ENCODE measurements around the gene CAV2. TPM values are rescaled to one million over a fixed set of nuclear protein-coding genes. Genes with fewer than 3 reads are reported as not detected.

CAV2 gene
- total and polyA plus RNA-seq, 9 of the 15 experiments (the other 6 are each of a cell fraction or from before 2014, with no cell fraction given), result 16.1 to 137 (median 38.3) TPM

GRCh38 chr7:116511552-116512519, 12.3 kb downstream of the CAV2 start (continued):
- TF ChIP-seq REST (IDR thresholded peaks at IDR 0.05; ENCODE audit: borderline replicate concordance) (0 out of 2 replicates have a peak, but pooled peaks have one; percentile 12), REST (CRISPR knock-in tag; IDR thresholded peaks at IDR 0.05; ENCODE audit: low read depth) (no peak), BHLHE40 (IDR thresholded peaks at IDR 0.05; ENCODE audit: low read length) (0 out of 2 replicates have a peak, but pooled peaks have one; percentile 48), CC2D1A (IDR thresholded peaks at IDR 0.05) (no peak), CREB3L1 (IDR thresholded peaks at IDR 0.05; ENCODE audit: borderline replicate concordance, low read depth) (peak; percentile 25; the same call in 1 of the 2 replicates), JUNB (CRISPR knock-in tag; conservative IDR thresholded peaks at IDR 0.05) (0 out of 2 replicates have a peak, but pooled peaks have one; percentile 28), CTCF (IDR thresholded peaks at IDR 0.05 in 2 of 3, conservative IDR thresholded peaks at IDR 0.05 in 1 of 3; ENCODE audit: insufficient read depth in 2 of 3, low read depth in 1 of 3, low read length in 3 of 3) (no peak), ZNF197 (CRISPR knock-in tag; IDR thresholded peaks at IDR 0.05; ENCODE audit: low read depth) (peak; percentile 70; the same call in 1 of the 2 replicates), SMAD3 (CRISPR knock-in tag; conservative IDR thresholded peaks at IDR 0.05) (peak; percentile 48; the same call in 1 of the 2 replicates), NR2C2 (CRISPR knock-in tag; IDR thresholded peaks at IDR 0.05) (no peak), NR2C2 (tag; IDR thresholded peaks at IDR 0.05) (peak; percentile 42), ZNF175 (CRISPR knock-in tag; IDR thresholded peaks at IDR 0.05; ENCODE audit: low read depth) (0 out of 2 replicates have a peak, but pooled peaks have one; percentile 56), CTBP1 (IDR thresholded peaks at IDR 0.05; ENCODE audit: borderline replicate concordance) (peak; percentile 41)

All from K562 (cell line).